MG63 (cell line): ENCODE results near the gene FAT1. TPM values are rescaled to one million over a fixed set of nuclear protein-coding genes. Genes with fewer than 3 reads are reported as not detected.

Experiments
- DNase-seq: peaks from one replicate; pipeline ENCODE4 v3.0.0-alpha.2; 2020
- H3K27me3 ChIP-seq: fragments of 250-450 bp; sonication (Bioruptor Pico); 2 replicates; pipeline ENCODE4 v1.5.1; 2020; ENCODE audit warnings: mild to moderate bottlenecking, moderate library complexity
- H3K36me3 ChIP-seq: fragments of 250-450 bp; sonication (Bioruptor Pico); 2 replicates; pipeline ENCODE4 v1.5.1; 2020; ENCODE audit warnings: mild to moderate bottlenecking, moderate library complexity
- H3K4me3 ChIP-seq: fragments of 250-450 bp; sonication (Bioruptor Pico); 2 replicates; pipeline ENCODE4 v1.5.1; 2020; ENCODE audit warnings: mild to moderate bottlenecking, moderate library complexity
- H3K9me3 ChIP-seq: fragments of 250-450 bp; sonication (Bioruptor Pico); 2 replicates; pipeline ENCODE4 v1.5.1; 2020; ENCODE audit warnings: mild to moderate bottlenecking, moderate library complexity
- total RNA-seq: library from RNA; depleted of rRNA; stranded (reverse); fragments of >200 nt; shearing (Covaris generic); gene quantifications from 2 replicates; pipeline ENCODE4 v1.2.3, GENCODE V29; 2014; ENCODE audit warnings: low replicate concordance

The FAT1 gene
- total RNA-seq, 1 experiment from 2014 or later = 10.6 TPM

DNA sequence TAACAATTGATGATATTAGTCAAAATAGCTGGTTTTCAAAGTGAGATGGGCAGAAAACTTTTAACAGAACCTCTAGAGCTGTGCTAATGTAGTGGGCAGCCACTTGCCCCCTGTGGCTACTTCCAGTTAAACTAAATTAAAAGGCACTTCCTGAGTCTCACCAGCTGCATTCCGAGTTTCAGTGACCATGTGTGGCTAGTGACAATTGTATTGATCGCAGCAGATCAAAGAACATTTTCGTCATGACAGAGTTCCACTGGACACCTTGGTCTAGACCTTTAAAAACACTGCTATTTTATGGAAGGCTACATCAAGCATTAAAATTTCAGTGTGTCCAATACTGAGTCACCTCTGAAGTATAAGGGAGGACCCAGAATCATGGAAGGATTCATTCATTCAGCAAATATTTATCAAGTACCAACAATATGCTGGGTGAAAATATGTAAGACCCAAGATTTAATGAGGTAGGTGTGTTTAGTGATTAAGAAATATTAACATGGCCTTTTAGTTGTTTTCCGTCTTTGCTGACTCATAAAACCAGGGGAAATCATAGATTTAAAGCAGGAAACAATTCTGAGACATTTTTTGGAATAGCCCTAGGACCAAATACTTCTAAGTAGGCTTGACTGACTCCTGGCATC lies 5.1 kb upstream of the FAT1 start:
- Histone ChIP-seq H3K27me3 (no peaks in the 10 kb centered on the region), H3K4me3 (no peak overlapping the region), H3K9me3 (no peaks in the 10 kb centered on the region), H3K36me3 (no peaks in the 10 kb centered on the region)
- DNase-seq = no peak

- Histone ChIP-seq H3K36me3 (no peaks in the 10 kb centered on the region), H3K4me3 (no peak overlapping the region), H3K27me3 (no peaks in the 10 kb centered on the region), H3K9me3 (no peaks in the 10 kb centered on the region)
- DNase-seq = no peak
Measured at GRCh38 chr4:186727977-186728519, 4.4 kb upstream of the FAT1 start.

DNA sequence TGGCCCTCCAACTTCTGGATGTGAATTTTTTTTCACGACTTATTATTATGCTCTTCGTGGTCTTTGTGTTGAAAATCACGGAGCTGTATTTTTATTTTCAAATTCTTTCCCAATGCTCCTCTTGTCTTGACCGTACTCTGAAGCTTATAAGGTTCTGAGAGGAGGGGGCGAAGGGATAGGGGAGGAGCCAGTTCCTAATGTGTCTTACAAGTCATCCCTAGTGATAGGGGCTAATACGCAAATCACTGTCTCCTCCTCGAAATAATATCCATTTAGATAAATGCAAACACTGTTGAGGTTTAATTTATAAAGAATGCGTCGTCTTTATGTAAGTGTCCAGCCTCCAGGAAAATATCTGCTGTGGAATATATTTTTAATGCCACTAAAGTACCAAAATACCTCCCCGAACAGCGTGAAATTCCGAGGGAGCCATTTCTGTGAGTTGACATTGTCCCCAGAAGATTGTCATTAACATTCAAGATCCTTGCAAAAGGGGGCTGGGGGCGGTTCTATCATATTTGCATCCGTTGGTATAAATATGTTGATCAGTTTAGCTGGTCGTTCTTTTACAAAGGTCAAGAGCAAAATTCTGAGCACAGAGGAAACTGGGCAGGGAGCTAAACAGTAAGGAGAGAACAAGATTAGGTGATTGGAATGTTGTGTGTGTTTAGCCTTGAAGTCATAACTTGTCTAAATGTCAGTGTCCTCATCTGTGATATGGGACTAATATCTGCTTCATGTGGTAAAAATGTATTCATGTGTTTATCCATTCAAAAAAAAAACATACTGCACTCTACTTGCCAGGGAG lies 3.7 kb upstream of the FAT1 start:
- no peak for DNase-seq
- Histone ChIP-seq H3K27me3 (no peaks in the 10 kb centered on the region), H3K9me3 (no peaks in the 10 kb centered on the region), H3K36me3 (no peaks in the 10 kb centered on the region), H3K4me3 (peak overlapping the region; percentile 69)

DNA sequence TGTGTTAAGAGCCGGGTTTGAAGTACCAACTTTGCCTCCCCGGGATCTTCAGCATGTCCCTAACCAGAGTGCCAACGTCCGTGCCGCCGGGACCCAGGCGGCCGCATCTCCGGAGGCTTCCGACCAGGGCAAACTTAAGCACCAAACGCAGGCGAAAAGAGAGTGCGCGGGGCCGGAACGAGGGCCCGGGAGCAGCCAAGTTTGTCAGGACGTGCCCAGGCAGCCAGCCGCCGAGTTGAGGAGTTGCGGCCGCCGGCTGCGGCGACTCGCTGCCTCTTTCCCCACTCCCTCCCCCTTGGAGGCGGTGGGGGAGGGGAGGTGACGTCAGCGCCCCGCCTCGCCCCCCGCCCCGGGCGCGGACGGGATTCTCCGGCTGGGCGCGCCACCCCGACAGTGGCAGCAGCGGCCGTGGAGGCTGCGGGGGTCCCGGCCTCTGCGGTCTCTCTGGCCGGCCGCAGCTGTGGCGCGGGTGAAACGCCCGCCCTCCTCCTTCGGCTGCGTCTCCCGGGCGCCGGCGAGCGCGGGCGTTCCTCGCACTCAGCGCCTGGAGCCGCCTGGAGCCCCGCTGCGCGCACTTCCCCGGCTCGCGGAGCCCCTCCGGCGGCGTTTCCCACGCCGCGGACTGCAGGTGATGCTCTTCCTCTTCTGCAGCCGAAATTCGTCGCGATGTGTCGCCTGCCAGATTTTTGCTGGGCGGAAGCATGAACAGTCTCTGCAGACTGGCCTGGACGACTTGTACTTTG lies 2.9 kb upstream of the FAT1 start:
- Histone ChIP-seq H3K27me3 (no peaks in the 10 kb centered on the region), H3K4me3 (peak overlapping the region; percentile 69), H3K9me3 (no peaks in the 10 kb centered on the region), H3K36me3 (no peaks in the 10 kb centered on the region)
- peak; percentile 63 for DNase-seq

DNA sequence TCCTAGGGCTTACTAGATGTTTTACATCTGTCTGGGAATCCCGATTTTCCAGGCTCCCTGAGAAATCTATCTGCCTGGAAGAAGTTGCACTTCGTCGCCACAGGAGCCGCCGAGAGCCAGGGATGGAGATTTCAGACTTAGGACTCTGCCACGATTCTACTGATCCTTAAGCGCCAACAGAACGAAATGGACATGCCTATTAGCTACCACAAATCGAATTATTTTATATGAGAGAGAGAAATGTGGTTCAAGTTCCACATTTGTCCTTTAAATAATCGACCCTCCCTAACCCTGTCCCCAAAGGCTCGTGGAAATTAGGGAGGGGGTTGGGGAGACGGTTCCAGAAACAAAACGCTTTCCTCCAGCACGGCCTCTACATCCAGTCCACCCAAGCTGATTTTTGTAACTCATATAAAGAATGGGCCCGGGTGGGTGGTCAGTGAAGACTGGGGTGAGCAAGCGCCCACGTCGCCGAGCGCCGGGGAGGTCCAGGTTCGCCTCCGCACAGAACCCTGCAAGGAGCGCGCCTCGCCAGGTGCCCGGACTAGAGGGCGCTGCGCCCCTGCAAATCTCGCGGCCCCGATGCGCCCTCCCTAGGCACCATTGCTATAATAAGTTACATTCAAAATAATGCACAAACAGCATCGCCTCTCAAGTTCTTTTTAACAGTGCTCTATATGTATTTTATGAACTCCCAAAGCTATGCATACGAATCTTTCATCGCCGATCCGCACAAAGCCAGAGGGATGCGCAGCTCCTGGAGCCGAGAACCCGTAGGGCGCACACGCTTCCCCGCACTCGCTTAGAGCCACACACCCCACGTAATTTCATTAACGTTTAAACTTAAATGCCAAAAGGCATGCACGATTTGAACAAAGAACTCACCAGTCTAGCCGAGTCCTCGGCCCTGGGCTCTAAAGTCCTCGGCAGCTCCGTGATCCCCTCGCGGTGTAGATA lies 2.1 kb upstream of the FAT1 start:
- Histone ChIP-seq H3K9me3 (0 out of 2 replicates have a peak, but pooled peaks cover 2% of the 10 kb centered on the region), H3K27me3 (no peaks in the 10 kb centered on the region), H3K36me3 (no peaks in the 10 kb centered on the region), H3K4me3 (peak overlapping the region; percentile 69)
- peak; percentile 71 for DNase-seq

- Histone ChIP-seq H3K36me3 (no peaks in the 10 kb centered on the region), H3K27me3 (no peaks in the 10 kb centered on the region), H3K4me3 (peak overlapping the region; percentile 69), H3K9me3 (peaks cover 4% of the 10 kb centered on the region)
- DNase-seq = no peak
Measured at GRCh38 chr4:186724864-186725468, 1.3 kb upstream of the FAT1 start.

- peak overlapping the region; percentile 69 for H3K4me3 ChIP-seq
- H3K9me3 ChIP-seq = peaks cover 8% of the 10 kb centered on the region
Measured at GRCh38 chr4:186724058-186724863, 605 bp upstream of the FAT1 start.

DNA sequence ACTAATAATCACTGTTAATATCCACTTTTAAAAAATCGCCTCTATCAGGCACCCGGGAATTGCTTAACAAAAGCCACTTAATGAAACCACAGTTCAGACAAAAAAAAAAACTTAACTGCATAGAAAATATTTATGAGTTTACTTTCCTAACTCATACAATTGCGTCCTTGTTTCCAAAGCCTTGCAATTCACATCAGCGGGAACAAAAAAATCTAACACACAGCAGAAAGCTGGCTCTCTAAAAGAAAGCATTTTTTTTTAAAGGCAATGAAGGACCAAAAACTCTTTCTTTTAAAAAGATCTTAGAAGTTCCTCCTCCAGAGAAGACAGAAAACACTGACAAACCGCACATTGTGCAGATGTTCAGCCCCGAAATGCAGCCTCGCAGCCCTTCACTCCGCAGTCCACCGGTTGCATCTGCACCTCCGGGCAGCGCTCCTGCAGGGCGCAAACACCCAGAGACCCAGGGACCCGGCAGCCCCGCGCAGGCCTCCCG lies 812 bp downstream of the FAT1 start:
- DNase-seq = peak; percentile 61

More at GRCh38 chr4:186724058-186724863, 605 bp upstream of the FAT1 start:
- DNase-seq = peak; percentile 37
- Histone ChIP-seq H3K36me3 (no peaks in the 10 kb centered on the region), H3K27me3 (no peaks in the 10 kb centered on the region)

DNA sequence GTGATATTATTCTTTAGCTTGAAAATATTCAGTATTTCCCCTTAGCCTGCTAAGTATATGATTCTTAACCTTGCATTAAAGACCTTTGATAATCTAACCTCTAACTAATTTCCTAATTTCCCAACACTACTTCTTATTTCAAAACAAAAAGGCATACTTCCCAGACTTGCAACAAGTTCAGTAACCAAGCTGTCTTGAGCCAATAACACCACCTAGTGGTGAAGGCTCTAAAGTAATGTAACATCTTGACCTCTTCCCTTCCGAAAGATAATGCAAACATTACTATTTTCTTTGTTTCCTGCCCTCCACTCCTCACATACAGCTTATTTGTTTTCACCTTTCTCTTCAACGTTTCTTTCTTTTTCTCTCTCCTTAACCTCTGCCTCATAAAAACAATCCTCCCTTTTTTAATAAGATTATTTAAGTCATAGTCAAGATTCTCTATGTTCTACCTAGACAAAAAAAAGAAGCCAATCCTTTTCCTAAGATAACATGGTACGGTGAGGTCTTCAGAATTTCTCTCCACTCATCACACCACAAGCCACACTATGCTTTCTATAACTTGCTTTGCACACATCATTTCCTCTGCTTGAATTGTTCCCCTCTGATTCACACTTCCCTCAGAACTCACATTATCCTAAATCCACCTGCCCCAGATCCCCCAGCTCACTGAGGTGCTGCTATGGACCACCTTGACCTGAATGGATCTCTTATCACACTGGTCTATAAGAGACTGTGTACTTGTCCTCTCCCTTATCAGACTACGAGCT lies 3.5 kb downstream of the FAT1 start:
- H3K4me3 ChIP-seq = no peak overlapping the region
- DNase-seq = no peak
- H3K27me3 ChIP-seq = no peaks in the 10 kb centered on the region
- no peaks in the 10 kb centered on the region for H3K36me3 ChIP-seq
- H3K9me3 ChIP-seq = peaks cover 10% of the 10 kb centered on the region

More for the DNA sequence above, 812 bp downstream of the FAT1 start:
- H3K36me3 ChIP-seq = no peaks in the 10 kb centered on the region
- peak overlapping the region; percentile 69 for H3K4me3 ChIP-seq
- H3K27me3 ChIP-seq = no peaks in the 10 kb centered on the region
- H3K9me3 ChIP-seq = peaks cover 10% of the 10 kb centered on the region

GRCh38 chr4:186717556-186717955 lies 6.1 kb downstream of the FAT1 start:
- Histone ChIP-seq H3K4me3 (no peak overlapping the region), H3K9me3 (peaks cover 10% of the 10 kb centered on the region), H3K36me3 (no peaks in the 10 kb centered on the region), H3K27me3 (no peaks in the 10 kb centered on the region)
- no peak for DNase-seq

DNA sequence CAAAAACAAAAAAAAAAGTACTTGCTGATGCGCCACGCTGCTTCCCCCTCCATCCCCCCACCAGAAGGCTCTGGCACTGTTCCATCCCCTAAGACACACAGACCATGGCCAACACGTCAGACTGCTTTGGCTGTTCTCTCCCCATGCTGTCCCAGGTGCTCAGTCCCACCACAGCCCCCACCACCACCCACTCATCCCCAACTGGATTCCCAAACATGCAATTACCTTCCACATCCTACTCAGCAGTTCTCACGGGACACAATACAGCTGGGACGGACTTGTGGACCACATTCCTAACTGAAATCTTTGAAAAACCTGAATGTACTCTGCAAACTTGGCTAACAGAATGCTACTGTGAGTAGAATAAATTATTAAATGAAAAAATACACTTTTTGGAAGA lies 8.6 kb downstream of the FAT1 start:
- H3K36me3 ChIP-seq = no peaks in the 10 kb centered on the region
- H3K27me3 ChIP-seq = no peaks in the 10 kb centered on the region
- DNase-seq = no peak
- H3K9me3 ChIP-seq = peaks cover 8% of the 10 kb centered on the region
- H3K4me3 ChIP-seq = no peak overlapping the region

- no peak for DNase-seq
- no peak overlapping the region for H3K4me3 ChIP-seq
- no peaks in the 10 kb centered on the region for H3K36me3 ChIP-seq
- H3K27me3 ChIP-seq = no peaks in the 10 kb centered on the region
- H3K9me3 ChIP-seq = 0 out of 2 replicates have a peak, but pooled peaks cover 2% of the 10 kb centered on the region
Measured at GRCh38 chr4:186714006-186714675, 9.5 kb downstream of the FAT1 start.

DNA sequence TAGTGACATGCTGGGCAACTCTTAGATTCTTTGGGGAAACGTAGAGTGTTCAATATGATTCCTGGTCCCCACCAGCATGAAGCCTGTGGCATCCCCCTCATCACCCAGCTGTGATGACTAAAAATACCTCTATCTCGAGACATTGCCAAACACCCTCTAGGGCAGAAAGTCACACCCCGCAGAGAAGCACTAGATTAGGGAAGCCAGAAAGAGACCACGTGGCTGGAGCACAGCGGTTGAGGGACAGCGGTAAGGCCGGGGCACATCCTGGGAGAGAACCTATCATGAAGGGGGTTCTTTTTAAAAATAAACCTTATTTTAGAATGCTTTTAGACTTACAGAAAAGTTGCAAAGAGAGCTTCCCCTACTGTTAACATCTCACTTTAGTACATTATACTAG lies 11.0 kb downstream of the FAT1 start:
- Histone ChIP-seq H3K27me3 (no peaks in the 10 kb centered on the region), H3K36me3 (peaks cover 7% of the 10 kb centered on the region), H3K9me3 (no peaks in the 10 kb centered on the region), H3K4me3 (no peak overlapping the region)
- no peak for DNase-seq
